Effector CD4-positive, alpha-beta T cell (primary cell): ENCODE data around the gene SHTN1.

Source experiments
- DNase-seq: peaks from one replicate; pipeline ENCODE4 v3.0.0-alpha.2; 2020

SHTN1 gene

GRCh38 chr10:116868198-116868676, 136.8 kb downstream of the SHTN1 start:
- no peak for DNase-seq

- no peak for DNase-seq
Observed at GRCh38 chr10:116866987-116867595, 137.9 kb downstream of the SHTN1 start.

DNA sequence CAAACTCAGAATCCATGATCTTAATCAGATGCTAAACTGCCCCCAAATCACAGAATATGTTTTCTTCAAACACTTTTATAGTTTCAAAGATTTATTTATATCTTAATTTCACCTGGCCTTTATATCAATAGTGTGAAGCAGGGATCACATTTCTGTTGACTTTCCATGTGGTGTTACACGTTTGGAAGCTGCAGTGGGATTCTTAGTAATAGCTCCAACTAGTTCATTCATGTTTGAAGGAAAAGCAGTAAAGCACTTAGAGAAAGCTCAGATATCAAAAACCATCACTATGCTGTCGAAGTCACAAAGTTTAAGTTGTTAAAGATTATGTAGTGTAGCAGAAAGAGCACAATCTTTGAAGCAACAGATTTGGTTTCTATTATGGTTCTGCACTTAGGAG, 138.9 kb downstream of the SHTN1 start:
- DNase-seq = no peak

- DNase-seq = no peak
Observed at GRCh38 chr10:116864436-116864835, 140.6 kb downstream of the SHTN1 start.

GRCh38 chr10:116861796-116862195, 143.2 kb downstream of the SHTN1 start:
- no peak for DNase-seq

DNA sequence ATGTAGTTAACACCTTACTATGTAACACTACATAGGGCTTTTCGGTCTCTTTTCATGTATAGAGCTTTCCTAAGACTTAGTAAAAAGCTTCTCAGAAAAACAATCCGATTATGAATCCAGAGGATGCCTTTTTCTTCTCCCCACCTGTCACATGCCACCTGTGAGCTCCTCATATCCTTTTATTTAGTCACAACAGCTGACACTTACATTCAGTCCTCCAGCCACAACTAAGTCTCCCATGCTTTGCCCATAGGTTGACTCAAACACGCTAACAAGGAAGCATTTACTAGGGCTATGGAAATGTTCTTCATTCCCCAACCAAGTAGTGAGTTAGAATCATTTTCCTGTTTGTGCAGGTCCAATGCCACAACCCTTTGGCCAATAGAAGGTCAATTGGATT, 147.8 kb downstream of the SHTN1 start:
- no peak for DNase-seq

DNA sequence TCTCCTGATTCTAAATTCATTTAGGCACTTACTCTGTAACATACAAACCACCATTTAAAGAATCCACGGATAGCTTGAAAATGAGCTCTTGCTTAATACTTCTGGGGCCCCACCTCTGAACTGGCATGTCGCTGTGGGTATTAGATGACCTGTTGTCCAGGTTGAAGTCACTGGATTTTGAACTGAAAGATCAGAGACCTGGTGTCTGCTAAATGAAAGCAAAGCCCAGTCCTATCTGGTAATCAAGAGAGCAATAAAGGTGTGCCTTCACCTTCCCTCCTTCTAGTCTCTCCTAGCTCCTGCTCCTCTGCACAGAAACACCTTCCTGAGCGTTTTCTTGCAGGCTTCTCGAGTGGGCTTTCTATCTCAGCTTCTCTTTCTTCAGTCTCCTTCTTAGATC, 151.3 kb downstream of the SHTN1 start:
- no peak for DNase-seq

DNA sequence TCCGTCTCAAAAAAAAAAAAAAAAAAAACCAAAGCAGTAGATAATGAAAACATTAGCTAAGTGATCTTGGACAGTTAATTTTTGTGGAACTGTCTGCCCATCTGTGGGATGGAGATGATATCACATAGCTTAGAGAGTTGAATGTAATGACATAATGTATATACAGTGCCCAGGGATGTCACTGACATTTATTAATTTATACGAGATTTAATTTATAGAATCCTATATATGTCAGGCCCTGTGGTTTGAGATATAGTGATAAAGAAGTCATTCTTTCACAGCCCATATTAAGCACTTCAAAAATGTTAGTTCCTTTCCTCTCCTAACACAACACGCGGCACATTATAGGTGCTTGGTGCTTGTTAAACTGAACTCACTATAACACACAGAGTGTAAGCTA, 151.7 kb downstream of the SHTN1 start:
- DNase-seq = no peak

DNA sequence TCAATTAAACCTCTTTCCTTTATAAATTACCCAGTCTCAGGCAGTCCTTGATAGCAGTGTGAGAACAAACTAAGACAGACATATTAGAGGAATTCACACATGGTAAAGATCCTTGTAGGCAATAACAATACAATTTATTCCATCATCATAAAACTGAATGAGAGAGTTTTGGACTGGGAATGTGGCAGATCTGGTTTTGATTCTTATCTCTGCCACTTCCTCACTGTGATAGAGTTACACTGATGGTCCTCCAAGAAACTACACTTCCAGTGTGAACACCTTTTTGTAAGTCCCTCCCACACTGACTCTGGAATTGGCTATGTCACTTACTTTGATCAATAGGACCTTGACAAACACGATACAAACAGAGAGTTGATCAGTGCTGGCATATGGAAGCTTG, 152.7 kb downstream of the SHTN1 start:
- no peak for DNase-seq

DNA sequence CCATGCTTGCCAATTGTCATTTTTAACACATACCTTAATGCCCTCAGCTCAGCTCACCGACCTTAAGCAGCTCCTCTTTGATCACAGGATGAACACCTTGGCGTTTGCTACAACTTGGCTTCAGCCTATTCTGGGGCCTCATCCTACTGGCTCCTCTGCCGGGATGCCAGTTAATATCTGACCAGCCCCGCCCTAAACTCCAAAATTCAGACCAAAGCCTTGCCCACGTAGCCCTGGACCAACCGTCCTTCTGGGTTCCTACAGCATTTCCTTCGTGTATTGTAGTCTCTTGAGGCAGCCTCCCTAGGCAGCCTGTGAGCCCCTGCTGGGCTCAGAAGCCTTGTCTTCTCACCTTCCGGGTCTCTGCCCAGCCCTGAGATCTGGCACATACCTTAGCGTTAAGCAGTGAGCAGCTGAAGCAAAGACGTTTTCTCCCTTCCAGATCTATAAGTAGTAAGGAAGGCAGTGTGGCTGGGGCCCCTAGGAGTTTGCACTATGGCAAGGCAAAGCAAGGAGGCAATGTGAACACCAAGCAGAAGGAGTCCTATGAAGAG, 154.9 kb downstream of the SHTN1 start:
- DNase-seq = no peak

DNA sequence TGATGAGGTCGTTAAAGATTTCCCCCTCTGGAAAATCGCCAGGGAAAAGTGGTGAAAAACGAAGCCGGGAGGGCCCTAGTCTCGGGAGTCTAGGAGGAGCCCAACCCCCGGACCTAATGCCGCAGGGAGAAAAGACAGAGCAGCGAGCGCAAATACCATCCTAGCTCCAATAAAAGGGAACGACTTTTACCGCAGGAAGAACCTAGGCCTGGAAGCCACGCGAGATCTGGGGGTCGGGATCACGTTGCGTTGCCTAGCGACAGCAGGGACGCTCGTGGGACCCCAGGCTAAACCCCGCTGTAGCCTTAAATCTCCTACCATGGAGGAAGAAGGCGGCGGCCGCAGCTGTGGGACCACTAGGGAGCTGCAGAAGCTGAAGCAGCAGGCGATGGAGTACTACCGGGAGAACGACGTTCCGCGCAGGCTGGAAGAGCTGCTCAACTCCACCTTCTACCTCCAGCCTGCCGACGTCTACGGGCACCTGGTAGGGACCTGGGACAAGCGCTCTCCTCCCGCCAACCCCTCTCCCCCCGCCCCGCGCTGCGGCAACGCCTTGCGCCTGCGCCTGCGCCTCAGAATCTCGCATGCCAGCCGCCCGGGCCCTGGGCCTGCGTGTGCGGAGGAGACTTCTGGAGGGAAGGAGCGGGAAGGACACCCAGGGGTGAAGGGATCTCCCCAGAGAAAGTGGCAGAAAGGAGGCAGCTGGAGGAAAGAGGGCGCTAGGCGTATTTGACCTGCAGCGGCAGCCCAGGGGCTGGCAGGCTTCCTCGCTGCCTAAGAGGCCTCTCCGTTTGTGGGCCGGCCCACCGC, 155.5 kb downstream of the SHTN1 start, which contains the start of gene ENO4:
Gene ENO4, plus strand, starts transcription at position 252 of the 810 bp plus-strand sequence. Its CDS starts 68 bp downstream, at position 320.
- DNase-seq = peak; percentile 26

DNA sequence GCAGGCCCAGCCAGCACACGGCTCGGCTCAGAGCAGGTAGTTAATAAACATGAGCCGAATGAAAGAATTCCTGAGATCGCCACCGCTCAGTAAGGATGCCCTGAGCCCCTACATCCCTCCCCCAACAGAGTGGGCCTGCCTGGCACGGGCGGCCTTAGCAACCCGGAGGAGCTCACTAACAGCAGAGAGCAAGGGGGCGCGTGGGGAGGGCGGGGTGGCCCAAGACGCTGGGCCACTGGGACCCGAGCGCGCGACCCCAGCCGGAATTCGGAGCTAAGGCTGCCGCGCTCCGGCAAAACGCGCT, 156.1 kb downstream of the SHTN1 start:
- no peak for DNase-seq

- DNase-seq = peak; percentile 24
Observed at GRCh38 chr10:116848032-116848943, 156.7 kb downstream of the SHTN1 start.

- no peak for DNase-seq
Observed at GRCh38 chr10:116845823-116846222, 159.2 kb downstream of the SHTN1 start.

DNA sequence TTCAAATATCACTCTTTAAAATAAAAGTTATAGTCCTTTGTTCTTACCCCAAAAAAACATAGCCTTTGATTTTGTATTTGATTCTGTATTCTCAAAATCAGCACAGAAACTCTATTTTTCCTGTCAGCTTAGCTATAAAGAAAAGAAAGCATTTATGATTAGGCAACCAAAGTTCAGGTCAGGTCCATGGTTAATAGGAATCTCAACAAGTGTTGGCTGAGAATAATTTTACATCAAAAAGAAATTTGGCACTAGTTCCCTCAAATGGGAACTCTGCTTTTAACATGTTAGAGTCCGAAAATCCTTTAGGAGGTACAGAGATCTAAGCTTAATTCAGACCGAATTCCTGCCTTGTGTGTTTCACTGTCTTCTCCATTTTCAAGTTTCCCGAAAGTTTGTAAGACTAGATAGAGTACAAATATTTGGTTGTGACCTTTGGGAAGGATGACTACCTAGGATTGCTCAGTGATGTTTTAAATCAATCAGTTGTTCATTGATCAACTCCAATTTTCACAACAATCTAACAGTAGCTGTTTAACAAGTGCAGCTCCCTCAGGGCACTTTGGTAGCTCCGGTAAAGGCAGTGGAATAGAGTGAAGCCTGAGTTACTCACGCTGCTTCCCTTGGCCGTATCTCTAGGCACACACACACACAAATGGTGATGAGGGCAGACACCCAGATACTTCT, 164.5 kb downstream of the SHTN1 start:
- no peak for DNase-seq

GRCh38 chr10:116838143-116838725, 166.8 kb downstream of the SHTN1 start:
- DNase-seq = no peak

DNA sequence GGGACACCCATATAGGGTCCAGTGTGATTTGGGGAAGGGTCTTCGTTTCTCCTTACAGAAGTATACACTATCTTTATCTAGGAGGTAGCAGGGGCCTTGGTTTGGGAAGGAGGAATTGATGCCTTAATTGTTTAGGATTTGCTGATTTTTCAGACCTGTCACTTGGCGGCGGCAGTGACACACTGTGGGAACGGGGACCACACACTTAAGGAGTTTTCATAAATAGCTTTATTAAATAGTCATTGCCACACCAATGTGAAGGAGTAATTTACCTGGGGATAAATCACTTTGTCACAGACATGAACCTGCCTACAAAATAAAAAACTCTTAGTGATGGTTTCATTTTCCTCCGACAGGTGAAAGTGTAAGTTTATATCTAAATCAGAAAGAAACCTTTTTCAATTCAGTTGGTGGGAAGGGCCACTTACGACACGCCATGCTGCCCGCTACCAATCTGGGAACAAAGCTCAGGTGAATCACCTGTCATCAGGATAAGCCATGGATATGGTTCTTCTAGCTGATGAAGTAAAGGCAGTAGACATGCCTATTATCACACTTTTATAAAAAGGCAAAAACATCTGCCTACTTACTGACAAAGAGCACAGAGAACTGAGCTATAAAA, 168.0 kb downstream of the SHTN1 start:
- DNase-seq = no peak

- DNase-seq = no peak
Observed at GRCh38 chr10:116836083-116836482, 168.9 kb downstream of the SHTN1 start.

DNA sequence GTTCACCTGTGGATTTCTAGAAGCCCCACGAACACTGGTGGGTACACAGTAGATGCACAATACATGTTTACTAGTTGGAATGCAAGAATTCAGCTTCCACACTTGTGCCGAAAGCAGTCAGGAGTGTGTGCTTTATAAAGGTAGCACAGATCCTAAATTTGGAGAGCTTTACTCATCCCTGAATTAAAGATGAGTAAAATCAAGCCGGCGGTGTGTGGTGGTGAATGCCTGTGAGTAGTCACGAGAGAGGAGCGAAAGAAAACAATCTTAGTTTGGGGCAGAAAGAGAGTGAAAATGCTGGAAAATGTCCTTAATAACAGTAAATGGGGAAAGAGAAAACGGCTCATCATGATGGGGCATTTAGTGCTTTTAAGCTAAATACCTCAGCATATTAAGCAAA, 169.3 kb downstream of the SHTN1 start:
- DNase-seq = no peak

GRCh38 chr10:116833986-116834985, 170.7 kb downstream of the SHTN1 start:
- no peak for DNase-seq
